GM23338 (cell line): Measurements from ENCODE around the gene IRF1. TPM values are rescaled to one million over a fixed set of nuclear protein-coding genes. Genes with fewer than 3 reads are reported as not detected.

ENCODE experiments used
- ATAC-seq: fragments of 200-7000 bp; cut with Tn5 transposase; 3 replicates; pipeline ENCODE4 v1.9.1; 2020
- DNase-seq: peaks from one replicate; pipeline ENCODE4 v3.0.0-alpha.2; 2015; ENCODE audit warnings: low spot score
- H2AFZ ChIP-seq: fragments of 200-600 bp; sonication (generic); 2 replicates; pipeline ENCODE4 v1.8.0; 2016; ENCODE audit warnings: antibody characterized with exemption, mild to moderate bottlenecking, moderate library complexity
- H3F3A ChIP-seq: fragments of 200-600 bp; sonication (generic); replicated peaks from 2 replicates; pipeline ENCODE4 v1.8.0; 2017; ENCODE audit warnings: antibody characterized with exemption, mixed run types, low read depth
- H3K27ac ChIP-seq: fragments of 200-600 bp; sonication (generic); 2 replicates; pipeline ENCODE4 v1.6.1; 2016; ENCODE audit warnings: low read depth
- H3K27me3 ChIP-seq: fragments of 200-600 bp; sonication (generic); 2 replicates; pipeline ENCODE4 v1.8.0; 2016; ENCODE audit warnings: mild to moderate bottlenecking, mixed run types, moderate library complexity; ENCODE audit not compliant: insufficient read depth
- H3K36me3 ChIP-seq: fragments of 200-600 bp; sonication (generic); 2 replicates; pipeline ENCODE4 v1.8.0; 2016; ENCODE audit warnings: mild to moderate bottlenecking; ENCODE audit not compliant: insufficient read depth
- H3K4me1 ChIP-seq: fragments of 200-600 bp; sonication (generic); 2 replicates; pipeline ENCODE4 v1.8.0; 2016; ENCODE audit warnings: mild to moderate bottlenecking, moderate library complexity; ENCODE audit not compliant: insufficient read depth
- H3K4me2 ChIP-seq: fragments of 200-600 bp; sonication (generic); 2 replicates; pipeline ENCODE4 v1.7.1; 2017; ENCODE audit warnings: mixed run types
- H3K4me3 ChIP-seq: fragments of 200-600 bp; sonication (generic); 2 replicates; pipeline ENCODE4 v1.6.1; 2016; ENCODE audit warnings: mixed run types
- H3K79me2 ChIP-seq: fragments of 200-600 bp; sonication (generic); replicated peaks from 2 replicates; pipeline ENCODE4 v1.8.0; 2017; ENCODE audit warnings: mild to moderate bottlenecking; ENCODE audit not compliant: insufficient read depth
- H3K9me2 ChIP-seq: fragments of 200-600 bp; sonication (generic); 2 replicates; pipeline ENCODE4 v1.8.0; 2017; ENCODE audit not compliant: insufficient read depth
- H4K20me1 ChIP-seq: fragments of 200-600 bp; sonication (generic); replicated peaks from 2 replicates; pipeline ENCODE4 v1.8.0; 2017; ENCODE audit warnings: mild to moderate bottlenecking; ENCODE audit not compliant: insufficient read depth
- H3K27ac Mint-ChIP-seq: 2 replicates; pipeline ENCODE4 v1.8.0; 2020; ENCODE audit warnings: inconsistent platforms, mild to moderate bottlenecking, moderate library complexity, mixed read lengths
- H3K27me3 Mint-ChIP-seq: 3 replicates; pipeline ENCODE4 v1.8.0; 2022; ENCODE audit warnings: low read depth, mild to moderate bottlenecking, moderate library complexity, mixed read lengths, inconsistent platforms; ENCODE audit not compliant: insufficient read depth, poor library complexity
- H3K36me3 Mint-ChIP-seq: 3 replicates; pipeline ENCODE4 v1.8.0; 2021; ENCODE audit warnings: low read depth, mild to moderate bottlenecking, inconsistent platforms, moderate library complexity, mixed read lengths
- H3K4me1 Mint-ChIP-seq: 3 replicates; pipeline ENCODE4 v1.8.0; 2020; ENCODE audit warnings: mild to moderate bottlenecking, inconsistent platforms, mixed read lengths
- H3K4me3 Mint-ChIP-seq: 3 replicates; pipeline ENCODE4 v1.8.0; 2021; ENCODE audit warnings: moderate library complexity, mild to moderate bottlenecking, inconsistent platforms, mixed read lengths
- H3K9me3 Mint-ChIP-seq: 3 replicates; pipeline ENCODE4 v1.8.0; 2020; ENCODE audit warnings: moderate library complexity, mild to moderate bottlenecking, inconsistent platforms, mixed read lengths
- CREB1 ChIP-seq: fragments of 250-450 bp; sonication (Bioruptor Pico); IDR thresholded peaks from 2 replicates; pipeline ENCODE4 v1.5.0; 2020; ENCODE audit warnings: low read depth, mild to moderate bottlenecking, moderate library complexity
- EZH2 ChIP-seq: fragments of 200-600 bp; sonication (generic); IDR thresholded peaks from one replicate; pipeline ENCODE4 v1.8.0; 2017; ENCODE audit warnings: antibody characterized with exemption, mild to moderate bottlenecking, low read depth; ENCODE audit not compliant: unreplicated experiment
- EZH2phosphoT487 ChIP-seq: fragments of 200-600 bp; sonication (generic); IDR thresholded peaks from one replicate; pipeline ENCODE4 v1.8.1; 2018; ENCODE audit warnings: antibody characterized with exemption; ENCODE audit not compliant: unreplicated experiment
- JUNB ChIP-seq: IDR thresholded peaks from one replicate; pipeline ENCODE4 v1.6.1; 2016; ENCODE audit warnings: antibody characterized with exemption; ENCODE audit not compliant: unreplicated experiment
- NANOG ChIP-seq: IDR thresholded peaks from 2 replicates; pipeline ENCODE4 v1.6.1; 2016; ENCODE audit warnings: antibody characterized with exemption, borderline replicate concordance
- POLR2AphosphoS5 ChIP-seq: IDR thresholded peaks from 2 replicates; pipeline ENCODE4 v1.6.1; 2016; ENCODE audit warnings: antibody characterized with exemption, low read depth
- REST ChIP-seq: IDR thresholded peaks from one replicate; pipeline ENCODE4 v1.6.1; 2018; ENCODE audit warnings: antibody characterized with exemption; ENCODE audit not compliant: unreplicated experiment
- STAT1 ChIP-seq: IDR thresholded peaks from one replicate; pipeline ENCODE4 v1.6.1; 2016; ENCODE audit warnings: antibody characterized with exemption; ENCODE audit not compliant: unreplicated experiment
- ZNF114 ChIP-seq: fragments of 250-450 bp; sonication (Bioruptor Pico); IDR thresholded peaks from 2 replicates; pipeline ENCODE4 v1.5.0; 2020; ENCODE audit warnings: mild to moderate bottlenecking, moderate library complexity
- ZNF331 ChIP-seq: fragments of 250-450 bp; sonication (Bioruptor Pico); IDR thresholded peaks from 2 replicates; pipeline ENCODE4 v1.5.0; 2020; ENCODE audit warnings: low read depth, mild to moderate bottlenecking, moderate library complexity
- polyA plus RNA-seq: library from polyadenylated mRNA; unstranded; fragments of >200 nt; fragmentation: Nextera tagmentation; extraction: Ambion mirVana; gene quantifications from 2 replicates; pipeline ENCODE4 v1.2.1, GENCODE V29; 2016
- total RNA-seq: library from RNA; depleted of rRNA; stranded (reverse); fragments of >200 nt; shearing (Covaris generic); gene quantifications from 2 replicates; pipeline ENCODE4 v1.2.3, GENCODE V29; 2014
- TF ChIP-seq, protein P1 (sequence below), 2 experiments: fragments of 200-600 bp in 1 of 2; sonication (generic) in 1 of 2; conservative IDR thresholded peaks; 2 replicates each; pipeline versions ENCODE4 v1.5.1 to v1.6.1; 2016 to 2017; ENCODE audit warnings: antibody characterized with exemption in 2 of 2, low read depth in 2 of 2, mild to moderate bottlenecking in 2 of 2, moderate library complexity in 1 of 2
- TF ChIP-seq, protein P2 (sequence below): IDR thresholded peaks from 2 replicates; pipeline ENCODE4 v1.6.1; 2016; ENCODE audit warnings: antibody characterized with exemption
- TF ChIP-seq, protein P3 (sequence below): fragments of 250-450 bp; sonication (Bioruptor Pico); IDR thresholded peaks from 2 replicates; pipeline ENCODE4 v1.5.0; 2020; ENCODE audit warnings: mild to moderate bottlenecking, moderate library complexity

The IRF1 gene
- total and polyA plus RNA-seq, 2 experiments from 2014 or later: 6.9 to 8.6 TPM

DNA sequence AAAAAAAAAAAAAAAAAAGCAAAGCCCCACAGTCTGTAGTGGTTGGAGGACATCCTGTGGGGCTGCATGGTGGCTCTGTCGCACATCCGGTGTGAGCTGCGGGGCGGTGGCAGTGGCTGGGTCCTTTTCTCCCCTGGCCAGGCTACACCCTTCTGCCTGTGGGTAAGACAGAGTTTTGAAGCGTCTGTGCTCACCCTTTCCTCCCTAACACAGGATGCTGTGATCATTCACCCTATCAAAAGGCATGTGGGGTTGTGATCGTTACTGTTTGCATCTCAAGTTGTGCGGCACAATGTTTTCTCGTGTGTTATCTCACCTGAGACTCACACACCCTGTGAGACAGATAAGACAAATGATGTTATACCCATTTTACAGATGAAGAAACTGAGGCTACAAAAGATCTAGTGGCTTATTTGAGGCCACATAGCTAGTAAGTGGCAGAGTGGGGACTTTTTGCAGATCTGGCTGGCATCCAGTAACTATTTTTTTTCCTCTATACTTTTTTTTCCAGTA is 17.5 kb downstream of the IRF1 start:
- Mint-ChIP-seq H3K4me1 (peaks cover 19% of the 10 kb centered on the region), H3K36me3 (peaks cover 5% of the 10 kb centered on the region; the same call in 2 of the 3 replicates)
- TF ChIP-seq CREB1 (CRISPR knock-in tag) (no peak), EZH2 (no peak), POLR2AphosphoS5 (no peak), ZNF331 (CRISPR knock-in tag) (no peak), JUNB (no peak), REST (no peak), NANOG (no peak), EZH2phosphoT487 (no peak), STAT1 (no peak), ZNF114 (CRISPR knock-in tag) (no peak)
- TF ChIP-seq, protein P1, sequence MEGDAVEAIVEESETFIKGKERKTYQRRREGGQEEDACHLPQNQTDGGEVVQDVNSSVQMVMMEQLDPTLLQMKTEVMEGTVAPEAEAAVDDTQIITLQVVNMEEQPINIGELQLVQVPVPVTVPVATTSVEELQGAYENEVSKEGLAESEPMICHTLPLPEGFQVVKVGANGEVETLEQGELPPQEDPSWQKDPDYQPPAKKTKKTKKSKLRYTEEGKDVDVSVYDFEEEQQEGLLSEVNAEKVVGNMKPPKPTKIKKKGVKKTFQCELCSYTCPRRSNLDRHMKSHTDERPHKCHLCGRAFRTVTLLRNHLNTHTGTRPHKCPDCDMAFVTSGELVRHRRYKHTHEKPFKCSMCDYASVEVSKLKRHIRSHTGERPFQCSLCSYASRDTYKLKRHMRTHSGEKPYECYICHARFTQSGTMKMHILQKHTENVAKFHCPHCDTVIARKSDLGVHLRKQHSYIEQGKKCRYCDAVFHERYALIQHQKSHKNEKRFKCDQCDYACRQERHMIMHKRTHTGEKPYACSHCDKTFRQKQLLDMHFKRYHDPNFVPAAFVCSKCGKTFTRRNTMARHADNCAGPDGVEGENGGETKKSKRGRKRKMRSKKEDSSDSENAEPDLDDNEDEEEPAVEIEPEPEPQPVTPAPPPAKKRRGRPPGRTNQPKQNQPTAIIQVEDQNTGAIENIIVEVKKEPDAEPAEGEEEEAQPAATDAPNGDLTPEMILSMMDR (conservative IDR thresholded peaks at IDR 0.05; ENCODE audit: low read depth in 2 of 2): no peak
- TF ChIP-seq, protein P2, sequence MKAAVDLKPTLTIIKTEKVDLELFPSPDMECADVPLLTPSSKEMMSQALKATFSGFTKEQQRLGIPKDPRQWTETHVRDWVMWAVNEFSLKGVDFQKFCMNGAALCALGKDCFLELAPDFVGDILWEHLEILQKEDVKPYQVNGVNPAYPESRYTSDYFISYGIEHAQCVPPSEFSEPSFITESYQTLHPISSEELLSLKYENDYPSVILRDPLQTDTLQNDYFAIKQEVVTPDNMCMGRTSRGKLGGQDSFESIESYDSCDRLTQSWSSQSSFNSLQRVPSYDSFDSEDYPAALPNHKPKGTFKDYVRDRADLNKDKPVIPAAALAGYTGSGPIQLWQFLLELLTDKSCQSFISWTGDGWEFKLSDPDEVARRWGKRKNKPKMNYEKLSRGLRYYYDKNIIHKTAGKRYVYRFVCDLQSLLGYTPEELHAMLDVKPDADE: no peak
- TF ChIP-seq, protein P3, sequence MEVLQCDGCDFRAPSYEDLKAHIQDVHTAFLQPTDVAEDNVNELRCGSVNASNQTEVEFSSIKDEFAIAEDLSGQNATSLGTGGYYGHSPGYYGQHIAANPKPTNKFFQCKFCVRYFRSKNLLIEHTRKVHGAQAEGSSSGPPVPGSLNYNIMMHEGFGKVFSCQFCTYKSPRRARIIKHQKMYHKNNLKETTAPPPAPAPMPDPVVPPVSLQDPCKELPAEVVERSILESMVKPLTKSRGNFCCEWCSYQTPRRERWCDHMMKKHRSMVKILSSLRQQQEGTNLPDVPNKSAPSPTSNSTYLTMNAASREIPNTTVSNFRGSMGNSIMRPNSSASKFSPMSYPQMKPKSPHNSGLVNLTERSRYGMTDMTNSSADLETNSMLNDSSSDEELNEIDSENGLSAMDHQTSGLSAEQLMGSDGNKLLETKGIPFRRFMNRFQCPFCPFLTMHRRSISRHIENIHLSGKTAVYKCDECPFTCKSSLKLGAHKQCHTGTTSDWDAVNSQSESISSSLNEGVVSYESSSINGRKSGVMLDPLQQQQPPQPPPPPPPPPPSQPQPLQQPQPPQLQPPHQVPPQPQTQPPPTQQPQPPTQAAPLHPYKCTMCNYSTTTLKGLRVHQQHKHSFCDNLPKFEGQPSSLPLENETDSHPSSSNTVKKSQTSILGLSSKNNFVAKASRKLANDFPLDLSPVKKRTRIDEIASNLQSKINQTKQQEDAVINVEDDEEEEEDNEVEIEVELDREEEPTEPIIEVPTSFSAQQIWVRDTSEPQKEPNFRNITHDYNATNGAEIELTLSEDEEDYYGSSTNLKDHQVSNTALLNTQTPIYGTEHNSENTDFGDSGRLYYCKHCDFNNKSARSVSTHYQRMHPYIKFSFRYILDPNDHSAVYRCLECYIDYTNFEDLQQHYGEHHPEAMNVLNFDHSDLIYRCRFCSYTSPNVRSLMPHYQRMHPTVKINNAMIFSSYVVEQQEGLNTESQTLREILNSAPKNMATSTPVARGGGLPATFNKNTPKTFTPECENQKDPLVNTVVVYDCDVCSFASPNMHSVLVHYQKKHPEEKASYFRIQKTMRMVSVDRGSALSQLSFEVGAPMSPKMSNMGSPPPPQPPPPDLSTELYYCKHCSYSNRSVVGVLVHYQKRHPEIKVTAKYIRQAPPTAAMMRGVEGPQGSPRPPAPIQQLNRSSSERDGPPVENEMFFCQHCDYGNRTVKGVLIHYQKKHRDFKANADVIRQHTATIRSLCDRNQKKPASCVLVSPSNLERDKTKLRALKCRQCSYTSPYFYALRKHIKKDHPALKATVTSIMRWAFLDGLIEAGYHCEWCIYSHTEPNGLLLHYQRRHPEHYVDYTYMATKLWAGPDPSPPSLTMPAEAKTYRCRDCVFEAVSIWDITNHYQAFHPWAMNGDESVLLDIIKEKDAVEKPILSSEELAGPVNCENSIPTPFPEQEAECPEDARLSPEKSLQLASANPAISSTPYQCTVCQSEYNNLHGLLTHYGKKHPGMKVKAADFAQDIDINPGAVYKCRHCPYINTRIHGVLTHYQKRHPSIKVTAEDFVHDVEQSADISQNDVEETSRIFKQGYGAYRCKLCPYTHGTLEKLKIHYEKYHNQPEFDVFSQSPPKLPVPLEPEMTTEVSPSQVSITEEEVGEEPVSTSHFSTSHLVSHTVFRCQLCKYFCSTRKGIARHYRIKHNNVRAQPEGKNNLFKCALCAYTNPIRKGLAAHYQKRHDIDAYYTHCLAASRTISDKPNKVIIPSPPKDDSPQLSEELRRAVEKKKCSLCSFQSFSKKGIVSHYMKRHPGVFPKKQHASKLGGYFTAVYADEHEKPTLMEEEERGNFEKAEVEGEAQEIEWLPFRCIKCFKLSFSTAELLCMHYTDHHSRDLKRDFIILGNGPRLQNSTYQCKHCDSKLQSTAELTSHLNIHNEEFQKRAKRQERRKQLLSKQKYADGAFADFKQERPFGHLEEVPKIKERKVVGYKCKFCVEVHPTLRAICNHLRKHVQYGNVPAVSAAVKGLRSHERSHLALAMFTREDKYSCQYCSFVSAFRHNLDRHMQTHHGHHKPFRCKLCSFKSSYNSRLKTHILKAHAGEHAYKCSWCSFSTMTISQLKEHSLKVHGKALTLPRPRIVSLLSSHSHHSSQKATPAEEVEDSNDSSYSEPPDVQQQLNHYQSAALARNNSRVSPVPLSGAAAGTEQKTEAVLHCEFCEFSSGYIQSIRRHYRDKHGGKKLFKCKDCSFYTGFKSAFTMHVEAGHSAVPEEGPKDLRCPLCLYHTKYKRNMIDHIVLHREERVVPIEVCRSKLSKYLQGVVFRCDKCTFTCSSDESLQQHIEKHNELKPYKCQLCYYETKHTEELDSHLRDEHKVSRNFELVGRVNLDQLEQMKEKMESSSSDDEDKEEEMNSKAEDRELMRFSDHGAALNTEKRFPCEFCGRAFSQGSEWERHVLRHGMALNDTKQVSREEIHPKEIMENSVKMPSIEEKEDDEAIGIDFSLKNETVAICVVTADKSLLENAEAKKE (CRISPR knock-in tag): no peak

More for the DNA sequence above, 17.5 kb downstream of the IRF1 start:
- Histone ChIP-seq H3K27ac (no peak overlapping the region), H3K9me2 (no peaks in the 10 kb centered on the region), H3K79me2 (no peaks in the 10 kb centered on the region), H3K36me3 (no peaks in the 10 kb centered on the region), H2AFZ (no peak overlapping the region), H3K4me3 (no peak overlapping the region), H4K20me1 (no peaks in the 10 kb centered on the region), H3K4me2 (no peak overlapping the region), H3K27me3 (no peaks in the 10 kb centered on the region), H3F3A (no peaks in the 10 kb centered on the region), H3K4me1 (peaks cover 7% of the 10 kb centered on the region)
- no peak overlapping the region for H3K4me3 Mint-ChIP-seq
- ATAC-seq (no peak), DNase-seq (no peak)
- no peak overlapping the region for H3K27ac Mint-ChIP-seq
- peaks cover 8% of the 10 kb centered on the region; the same call in 2 of the 3 replicates for H3K9me3 Mint-ChIP-seq
- H3K27me3 Mint-ChIP-seq: peaks cover 10% of the 10 kb centered on the region
